ENCODE results near the gene GRM4.

DNA sequence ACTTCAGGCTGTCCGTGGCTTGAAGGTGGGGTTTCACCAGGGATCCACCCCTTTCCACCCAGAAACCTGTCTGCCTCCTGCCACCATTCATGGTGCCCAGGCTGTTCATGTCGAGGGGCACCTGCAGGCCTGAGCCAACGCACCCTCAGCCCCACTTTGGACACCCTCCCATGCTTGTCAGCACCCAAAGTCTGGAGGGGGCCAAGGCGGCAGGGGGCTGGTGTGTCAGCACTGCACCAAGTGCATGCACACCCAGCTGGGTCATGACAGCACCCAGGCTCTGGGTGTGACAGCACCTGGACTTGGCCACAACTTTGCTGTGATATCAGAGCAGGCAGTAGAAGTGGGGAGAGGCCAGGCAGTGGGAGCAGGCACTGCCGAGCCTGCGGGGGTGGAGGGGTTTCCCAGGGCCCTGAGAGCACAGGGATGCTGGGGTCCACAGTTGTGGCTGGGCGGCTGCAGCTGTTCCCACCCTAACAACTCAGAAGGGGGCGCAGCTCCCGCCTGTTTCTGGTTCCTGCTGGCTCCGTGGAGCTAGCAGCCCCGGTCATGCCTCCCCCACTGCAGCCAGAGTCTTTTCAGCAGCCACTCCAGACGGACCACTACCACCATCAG, 33.3 kb upstream of the GRM4 start:
- TF ChIP-seq CREB1 (IDR thresholded peaks at IDR 0.05; ENCODE audit: low read depth) (no peak), YY1 (IDR thresholded peaks at IDR 0.05; ENCODE audit: low read depth) (no peak), CEBPB (IDR thresholded peaks at IDR 0.05) (no peak)
